ENCODE data around the gene HAND1. TPM values are rescaled to one million over a fixed set of nuclear protein-coding genes. Genes with fewer than 3 reads are reported as not detected.

HAND1 gene
- total RNA-seq, 1 donor from 2014 or later: not detected

DNA sequence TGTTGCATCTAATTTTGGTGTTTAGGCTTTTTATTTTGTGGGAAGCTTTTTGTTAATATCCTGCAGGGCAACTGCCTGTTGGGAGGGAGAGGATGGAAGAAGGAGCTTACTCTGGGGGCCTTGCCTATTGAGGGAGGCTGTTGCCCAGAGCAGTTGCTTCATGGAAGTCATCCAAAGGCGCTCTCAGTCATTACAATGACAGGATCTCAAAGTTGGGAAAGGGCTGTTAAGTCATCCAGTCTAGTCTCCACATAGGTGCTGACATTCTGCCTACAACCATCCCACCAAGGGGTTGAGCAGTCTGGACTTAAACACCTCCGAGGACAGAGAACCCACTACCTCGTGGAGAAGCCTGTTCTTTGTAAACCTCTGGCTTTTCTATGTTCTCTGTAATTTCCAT is 19.0 kb downstream of the HAND1 start:
- DNase-seq (ENCODE audit: low read depth): no peak

DNA sequence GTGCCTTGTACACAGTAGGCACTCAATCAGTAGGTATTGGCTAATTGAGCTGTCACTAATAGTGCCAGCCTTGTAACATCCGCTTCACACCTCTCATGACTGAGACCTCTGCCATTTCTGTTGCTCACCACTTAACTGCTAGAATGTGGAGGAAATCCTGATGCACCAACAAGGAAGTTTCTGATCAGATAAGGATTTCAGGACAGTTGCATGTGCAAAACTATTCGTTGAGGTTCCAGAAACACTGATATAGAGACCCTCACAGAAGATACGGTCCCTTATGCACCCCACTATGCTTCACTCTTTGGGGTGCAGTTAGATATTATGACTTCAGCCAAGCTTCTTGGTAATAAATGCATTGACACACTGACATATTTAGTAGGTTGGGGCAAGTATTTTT is 21.5 kb downstream of the HAND1 start:
- no peak for DNase-seq (ENCODE audit: low read depth)

DNA sequence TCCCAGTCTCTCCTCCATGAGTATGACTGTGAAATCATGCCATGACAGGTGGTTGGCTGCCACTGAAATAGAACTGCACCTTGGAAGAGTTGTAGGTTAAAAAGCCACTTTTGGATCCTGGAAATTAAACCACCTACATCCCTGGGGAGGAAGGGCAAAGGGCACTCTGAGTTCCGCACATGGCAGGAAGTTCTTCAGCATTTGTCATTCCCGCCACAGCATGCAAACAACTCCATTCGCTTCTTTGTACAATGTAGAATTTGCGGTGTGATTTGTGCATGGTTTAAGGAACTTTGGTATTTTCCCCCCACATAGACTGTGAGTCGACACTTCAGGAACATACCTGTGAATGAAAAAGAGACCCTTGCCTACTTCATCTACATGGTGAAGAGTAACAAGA is 22.4 kb downstream of the HAND1 start:
- no peak for DNase-seq (ENCODE audit: low read depth)

DNA sequence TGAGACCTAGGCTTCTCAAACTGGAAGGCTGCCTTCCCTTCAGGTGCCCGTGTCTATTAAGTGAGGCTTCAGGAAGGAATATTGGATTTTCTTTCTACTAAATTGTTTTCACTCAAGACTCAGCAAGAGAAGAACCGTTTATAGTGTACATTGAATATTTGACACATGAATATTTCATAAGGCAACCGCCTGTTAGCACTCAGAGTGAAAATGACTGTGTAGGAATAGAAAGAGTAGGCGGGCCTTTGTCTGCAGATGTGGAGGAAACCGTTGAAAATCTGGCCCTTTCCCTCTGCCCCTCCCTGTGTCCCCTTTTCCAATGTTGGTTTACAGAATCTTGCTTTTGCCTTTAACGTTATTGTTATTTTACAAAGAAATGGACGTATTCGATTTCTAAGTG is 26.1 kb downstream of the HAND1 start:
- DNase-seq (ENCODE audit: low read depth): no peak

DNA sequence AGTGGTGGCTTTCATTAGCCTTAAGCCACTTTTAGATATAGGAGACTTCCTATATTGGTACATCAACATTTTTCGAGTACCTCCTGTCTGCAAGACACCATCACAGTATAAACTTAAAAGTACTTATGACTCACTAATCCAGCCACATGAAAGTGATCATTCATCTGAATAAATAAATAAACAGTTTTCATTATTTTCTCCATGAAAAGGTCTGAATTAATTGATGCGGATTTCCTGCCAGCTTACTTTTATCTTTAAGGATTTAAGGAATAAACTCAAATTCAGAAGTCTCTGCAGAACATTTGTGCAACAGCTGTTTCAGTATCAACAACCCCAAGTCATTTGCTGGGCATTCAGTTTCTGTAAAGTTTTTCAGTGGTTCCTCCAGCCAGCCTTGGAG is 28.2 kb downstream of the HAND1 start:
- DNase-seq (ENCODE audit: low read depth): no peak

GRCh38 chr5:154447089-154447725 is 30.8 kb downstream of the HAND1 start:
- DNase-seq (ENCODE audit: low read depth): no peak

DNA sequence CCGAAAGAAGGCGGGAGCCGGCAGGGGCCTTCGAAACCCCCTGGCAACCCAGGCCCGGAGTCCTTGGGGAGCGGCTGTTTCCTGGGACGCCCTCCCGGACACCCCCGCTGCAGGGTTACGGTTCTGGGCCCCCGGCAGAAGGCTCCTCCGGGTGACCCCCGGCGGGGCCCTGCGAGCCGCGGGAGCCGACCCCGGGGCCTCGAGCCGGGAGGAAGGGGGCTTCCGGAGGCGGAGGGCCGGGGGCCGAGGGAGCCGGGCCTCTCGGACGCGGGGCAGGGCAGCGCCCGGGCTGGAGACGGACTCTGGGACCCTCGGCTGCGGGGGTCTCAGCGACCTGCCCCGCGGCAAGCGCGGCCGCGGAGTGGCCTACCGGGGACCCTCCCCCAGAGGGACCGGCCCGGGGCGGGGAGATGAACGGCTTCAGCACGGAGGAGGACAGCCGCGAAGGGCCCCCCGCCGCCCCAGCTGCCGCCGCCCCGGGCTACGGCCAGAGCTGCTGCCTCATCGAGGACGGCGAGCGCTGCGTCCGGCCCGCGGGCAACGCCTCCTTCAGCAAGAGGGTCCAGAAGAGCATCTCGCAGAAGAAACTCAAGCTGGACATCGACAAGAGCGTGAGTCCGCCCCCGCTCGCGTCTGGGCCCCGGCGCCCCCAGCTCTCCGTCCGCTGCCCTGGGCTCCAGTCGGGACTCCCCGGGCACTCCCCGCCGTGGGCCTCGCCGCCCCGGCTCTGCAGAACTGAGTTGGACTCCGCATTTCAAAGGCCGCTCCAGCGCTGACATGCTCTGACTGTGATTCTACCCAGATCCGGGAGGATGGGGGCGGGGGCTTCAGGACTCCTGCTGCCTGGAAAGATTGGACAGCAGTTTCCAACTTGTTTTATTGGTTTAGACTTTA is 31.6 kb downstream of the HAND1 start:
- peak; percentile 49 for DNase-seq (ENCODE audit: low read depth)

DNA sequence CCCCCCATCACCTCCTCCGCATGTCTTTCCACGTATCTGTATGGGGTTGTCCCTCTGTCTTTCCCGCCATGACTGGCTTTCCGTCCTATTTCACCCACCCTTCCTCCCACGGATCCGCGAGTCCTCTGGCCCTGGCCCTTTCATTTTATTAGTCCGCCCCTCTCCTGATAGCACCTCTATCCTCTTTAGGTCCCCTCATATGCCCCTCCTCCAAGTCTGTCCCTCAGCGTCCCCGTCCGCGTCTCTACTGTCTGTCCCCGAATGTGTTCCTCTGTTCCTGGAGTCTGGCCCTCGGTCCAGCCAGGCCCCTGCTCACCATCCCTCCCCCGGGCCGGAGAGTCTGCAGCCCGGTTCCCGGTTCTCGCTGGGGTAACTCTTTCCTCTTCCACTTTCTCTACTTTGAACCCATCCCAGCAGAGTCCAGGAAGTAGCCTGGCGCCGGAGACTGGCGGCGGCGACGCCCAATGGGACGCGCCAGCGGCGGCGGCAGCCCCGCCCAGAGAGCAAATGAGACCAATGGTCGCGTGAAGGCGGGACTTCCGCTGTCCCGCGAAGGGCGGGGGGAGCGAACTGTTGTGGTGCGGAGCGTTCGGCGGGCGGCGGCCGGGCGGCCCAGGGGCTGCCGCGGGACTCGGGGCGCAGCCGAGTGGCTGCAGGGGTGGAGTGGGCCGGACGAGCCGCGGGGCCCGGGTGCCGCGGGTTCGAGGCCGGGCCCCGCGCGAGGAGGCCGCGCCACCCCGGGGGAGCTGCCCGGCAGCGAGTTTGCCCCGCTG is 32.4 kb downstream of the HAND1 start, which contains the start of gene SAP30L:
SAP30L (plus strand) TSS at position 576 of the 773 bp plus-strand sequence. CDS start 608 bp downstream, outside the sequence.
- peak; percentile 81 for DNase-seq (ENCODE audit: low read depth)

GRCh38 chr5:154444556-154445421 is 33.2 kb downstream of the HAND1 start:
- no peak for DNase-seq (ENCODE audit: low read depth)

GRCh38 chr5:154442801-154443200 is 35.2 kb downstream of the HAND1 start:
- no peak for DNase-seq (ENCODE audit: low read depth)

DNA sequence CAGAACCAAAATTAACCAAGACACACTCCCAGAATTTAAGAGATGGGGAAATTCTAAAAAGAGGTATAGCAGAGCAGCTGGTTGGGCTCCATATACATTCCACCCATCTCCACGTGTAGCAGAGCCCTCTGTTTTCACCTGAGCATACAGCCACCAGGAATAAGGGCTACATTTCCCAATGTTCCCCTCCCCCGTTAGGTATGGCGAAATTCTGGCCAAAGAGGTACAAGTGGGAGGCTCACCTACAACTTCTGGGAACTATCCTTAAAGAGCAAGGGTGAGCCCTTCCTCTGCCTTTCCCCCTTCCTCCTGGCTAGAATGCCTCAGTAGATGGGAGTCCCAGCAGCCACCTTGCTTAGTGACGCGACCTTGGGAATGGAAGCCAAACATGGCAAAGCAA is 37.5 kb downstream of the HAND1 start:
- DNase-seq (ENCODE audit: low read depth): no peak

DNA sequence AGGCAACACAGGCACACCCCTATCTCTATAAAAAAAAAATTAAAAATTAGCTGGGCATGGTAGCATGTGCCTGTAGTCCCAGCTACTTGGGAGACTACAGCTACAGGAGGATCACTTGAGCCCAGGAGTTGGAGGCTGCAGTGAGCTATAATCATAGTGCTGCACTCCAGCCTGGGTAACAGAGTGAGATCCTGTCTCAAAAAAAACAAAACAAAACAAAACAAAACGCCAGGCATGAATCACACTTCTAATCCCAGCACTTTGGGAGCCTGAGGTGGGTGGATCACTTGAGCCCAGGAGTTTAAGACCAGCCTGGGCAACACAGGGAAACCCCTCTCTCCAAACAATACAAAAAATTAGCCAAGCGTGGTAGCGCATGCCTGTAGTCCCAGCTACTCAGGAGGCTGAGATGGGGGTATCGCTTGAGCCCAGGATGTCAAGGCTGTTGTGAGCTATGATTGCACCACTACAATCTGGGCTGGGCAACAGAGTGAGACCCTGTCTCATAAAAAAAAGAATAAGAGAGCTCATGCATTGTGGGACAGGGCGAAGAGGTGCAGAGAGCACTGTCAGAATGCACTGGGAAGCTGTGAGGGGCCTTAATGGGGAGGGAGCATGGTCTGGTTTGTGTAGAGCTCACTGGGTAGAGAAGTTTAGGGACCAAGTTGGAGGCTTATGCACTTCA is 40.6 kb downstream of the HAND1 start:
- peak; percentile 42 for DNase-seq (ENCODE audit: low read depth)

GRCh38 chr5:154435226-154435625 is 42.8 kb downstream of the HAND1 start:
- no peak for DNase-seq (ENCODE audit: low read depth)

- DNase-seq (ENCODE audit: low read depth): no peak
These were observed 46.9 kb downstream of the HAND1 start for GRCh38 chr5:154430961-154431630.

DNA sequence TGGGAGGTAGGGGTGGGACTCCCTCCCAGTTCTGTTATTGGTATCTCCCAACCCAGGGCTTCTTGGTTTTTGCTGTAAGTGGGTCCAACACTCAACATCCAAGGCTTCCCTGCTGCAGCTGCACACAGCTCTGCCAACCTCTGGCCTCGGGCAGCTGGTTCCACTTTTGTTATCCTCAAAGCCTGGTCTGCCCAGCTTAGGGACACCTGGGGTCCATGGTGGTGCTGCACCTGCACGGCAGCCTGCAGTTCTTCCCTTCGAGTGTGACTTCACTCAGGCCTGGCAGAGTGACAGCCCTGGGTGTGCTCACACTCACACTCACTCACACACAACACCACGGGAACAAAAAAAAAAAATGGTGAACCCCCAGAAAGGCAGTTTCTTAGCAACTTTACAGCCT is 47.6 kb downstream of the HAND1 start:
- DNase-seq (ENCODE audit: low read depth): no peak

GRCh38 chr5:154429341-154429740 is 48.7 kb downstream of the HAND1 start:
- no peak for DNase-seq (ENCODE audit: low read depth)

- DNase-seq (ENCODE audit: low read depth): no peak
These were observed 49.8 kb downstream of the HAND1 start for GRCh38 chr5:154428208-154428607.

All from renal cortical epithelial cell (primary cell).